Spleen (tissue), 11 donors: ENCODE measurements around the gene ZC3H8. TPM values are rescaled to one million over a fixed set of nuclear protein-coding genes. Genes with fewer than 3 reads are reported as not detected.

Experiments
- DNase-seq: peaks from one replicate; pipeline ENCODE4 v3.0.0-alpha.2; 2020
- H3K27ac ChIP-seq, 8 donors: fragments of 200-600 bp; sonication (generic) in 7 of 8; 1 replicate in 4 of 8; 2 replicates in 4 of 8; pipeline versions ENCODE4 v1.5.0 to v1.8.0; 2016 to 2021; ENCODE audit warnings: inconsistent platforms in 4 of 8, mild to moderate bottlenecking in 4 of 8, moderate library complexity in 1 of 8
- H3K27me3 ChIP-seq, 7 donors: fragments of 200-600 bp; sonication (generic) in 6 of 7; replicated peaks in 1 of 7; 1 replicate in 4 of 7; 2 replicates in 3 of 7; pipeline versions ENCODE4 v1.5.0 to v1.8.0; 2016 to 2021; ENCODE audit warnings: inconsistent platforms in 3 of 7, mild to moderate bottlenecking in 1 of 7
- H3K36me3 ChIP-seq, 6 donors: fragments of 200-600 bp; sonication (generic) in 5 of 6; 1 replicate in 4 of 6; 2 replicates in 2 of 6; pipeline versions ENCODE4 v1.5.0 to v1.8.0; 2016 to 2021; ENCODE audit warnings: inconsistent platforms in 2 of 6
- H3K4me1 ChIP-seq, 6 donors: fragments of 200-600 bp; sonication (generic) in 5 of 6; 1 replicate in 3 of 6; 2 replicates in 3 of 6; pipeline versions ENCODE4 v1.5.0 to v1.8.0; 2016 to 2021; ENCODE audit warnings: inconsistent platforms in 3 of 6
- H3K4me3 ChIP-seq, 8 donors: fragments of 200-600 bp; sonication (generic) in 7 of 8; 1 replicate in 4 of 8; 2 replicates in 4 of 8; pipeline versions ENCODE4 v1.5.0 to v1.8.0; 2016 to 2021; ENCODE audit warnings: inconsistent platforms in 4 of 8, mild to moderate bottlenecking in 4 of 8, moderate library complexity in 2 of 8
- H3K9me3 ChIP-seq, 8 donors: fragments of 200-600 bp; sonication (generic) in 7 of 8; 1 replicate in 4 of 8; 2 replicates in 4 of 8; pipeline versions ENCODE4 v1.5.0 to v1.8.0; 2016 to 2021; ENCODE audit warnings: inconsistent platforms in 4 of 8
- POLR2A ChIP-seq, 3 donors: fragments of 450-650 bp; IDR thresholded peaks; one replicate each; pipeline ENCODE4 v1.5.1; 2017; ENCODE audit warnings: antibody characterized with exemption in 3 of 3, mild to moderate bottlenecking in 1 of 3
- POLR2AphosphoS5 ChIP-seq, 3 donors: sonication (generic); formaldehyde crosslinking; IDR thresholded peaks; one replicate each; pipeline ENCODE4 v1.5.1; 2017; ENCODE audit warnings: antibody characterized with exemption in 3 of 3
- WGBS, 5 donors: extraction: QIAGEN DNeasy Blood & Tissue Kit in 3 of 5; methylation state at CpG; one replicate each; pipeline versions ENCODE4 v1.1.5 to v1.1.7; 2013 to 2018; 5-methylcytosine and 5-hydroxymethylcytosine counted together
- intact Hi-C: fragments of 100-400 bp; cut with DNase I; formaldehyde crosslinking; loops from one replicate; pipeline ENCODE4 v1.15.0; 2023; ENCODE audit warnings: low total_unique reads
- polyA plus RNA-seq, 3 donors: library from polyadenylated mRNA; stranded (reverse); fragments of 200-250 nt; gene quantifications; one replicate each; pipeline ENCODE4 v1.2.1, GENCODE V29; 2013
- total RNA-seq, 7 donors: library from RNA; depleted of rRNA in 3 of 7; stranded (reverse); fragments of >200 nt in 3 of 7; fragmentation: NEBNext Ultra II Directional in 4 of 7; extraction: Animal tissue kit (Norgen Biotek cat#: 25700) in 4 of 7; gene quantifications; one replicate each; pipeline versions ENCODE4 v1.1.0 to v1.2.1, GENCODE V29; 2016 to 2021
- TF ChIP-seq, protein P1 (sequence below), 11 experiments: fragments of 200-600 bp in 7 of 11; fragments of 450-650 bp in 4 of 11; sonication (generic) in 4 of 11; IDR thresholded peaks in 8 of 11; conservative IDR thresholded peaks in 3 of 11; 1 replicate in 7 of 11; 2 replicates in 4 of 11; pipeline versions ENCODE4 v1.4.0 to v1.8.0; 2016 to 2021; ENCODE audit warnings: antibody characterized with exemption in 11 of 11, inconsistent platforms in 4 of 11, mild to moderate bottlenecking in 1 of 11
- donor health status: healthy with polysubstance abuse.
- donor health status: DM: no; HTN: no; CAD: no; lungs with moderate emphysema.
- donor health status: DM: no; HTN: no; CAD: no.
- donor health status: Bipolar disorder and iron deficiency.
- donor health status: healthy.
- donor health status: DM: no; HTN: no; CAD: no.
- donor health status: DM: yes; HTN: yes; CAD: no.

ZC3H8 gene
- total and polyA plus RNA-seq, 10 donors: 5.7 to 70.5 (median 13.2) TPM

DNA sequence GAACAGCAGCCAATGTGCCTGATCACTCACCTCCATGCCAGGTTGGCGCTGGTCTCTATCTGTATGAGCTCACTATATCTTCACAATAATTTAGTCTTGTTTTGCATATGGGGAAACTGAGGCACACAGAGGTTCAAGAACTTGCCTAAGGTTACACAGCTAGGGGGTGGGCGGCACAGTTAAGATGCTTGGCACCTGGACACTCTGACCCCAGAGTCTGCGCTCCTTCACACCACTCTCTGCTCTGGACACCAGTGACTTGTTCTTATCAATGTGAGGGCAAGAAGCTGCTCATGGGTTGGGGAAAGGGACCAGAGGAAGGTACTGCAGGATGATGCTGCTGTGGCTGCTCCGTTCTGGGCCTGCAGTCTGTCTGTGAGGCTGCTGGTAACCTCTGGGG lies 89.5 kb downstream of the ZC3H8 start:
- Histone ChIP-seq H3K27me3 (no peaks in the 10 kb centered on the region), H3K4me1 (no peaks in the 10 kb centered on the region), H3K4me3 (no peak overlapping the region), H3K27ac (no peak overlapping the region), H3K9me3 (no peaks in the 10 kb centered on the region), H3K36me3 (no peaks in the 10 kb centered on the region)
- TF ChIP-seq, protein P1, sequence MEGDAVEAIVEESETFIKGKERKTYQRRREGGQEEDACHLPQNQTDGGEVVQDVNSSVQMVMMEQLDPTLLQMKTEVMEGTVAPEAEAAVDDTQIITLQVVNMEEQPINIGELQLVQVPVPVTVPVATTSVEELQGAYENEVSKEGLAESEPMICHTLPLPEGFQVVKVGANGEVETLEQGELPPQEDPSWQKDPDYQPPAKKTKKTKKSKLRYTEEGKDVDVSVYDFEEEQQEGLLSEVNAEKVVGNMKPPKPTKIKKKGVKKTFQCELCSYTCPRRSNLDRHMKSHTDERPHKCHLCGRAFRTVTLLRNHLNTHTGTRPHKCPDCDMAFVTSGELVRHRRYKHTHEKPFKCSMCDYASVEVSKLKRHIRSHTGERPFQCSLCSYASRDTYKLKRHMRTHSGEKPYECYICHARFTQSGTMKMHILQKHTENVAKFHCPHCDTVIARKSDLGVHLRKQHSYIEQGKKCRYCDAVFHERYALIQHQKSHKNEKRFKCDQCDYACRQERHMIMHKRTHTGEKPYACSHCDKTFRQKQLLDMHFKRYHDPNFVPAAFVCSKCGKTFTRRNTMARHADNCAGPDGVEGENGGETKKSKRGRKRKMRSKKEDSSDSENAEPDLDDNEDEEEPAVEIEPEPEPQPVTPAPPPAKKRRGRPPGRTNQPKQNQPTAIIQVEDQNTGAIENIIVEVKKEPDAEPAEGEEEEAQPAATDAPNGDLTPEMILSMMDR (IDR thresholded peaks at IDR 0.05 in 8 of 11, conservative IDR thresholded peaks at IDR 0.05 in 3 of 11): no peak
- TF ChIP-seq POLR2AphosphoS5 (IDR thresholded peaks at IDR 0.05) (no peak), POLR2A (IDR thresholded peaks at IDR 0.05) (no peak)
- intact Hi-C loops: no loop called here
- DNase-seq: no peak
- 94 to 100% (median 96%) methylated on average over 3 to 4 of the region's 4 CpGs for WGBS, 5 donors

DNA sequence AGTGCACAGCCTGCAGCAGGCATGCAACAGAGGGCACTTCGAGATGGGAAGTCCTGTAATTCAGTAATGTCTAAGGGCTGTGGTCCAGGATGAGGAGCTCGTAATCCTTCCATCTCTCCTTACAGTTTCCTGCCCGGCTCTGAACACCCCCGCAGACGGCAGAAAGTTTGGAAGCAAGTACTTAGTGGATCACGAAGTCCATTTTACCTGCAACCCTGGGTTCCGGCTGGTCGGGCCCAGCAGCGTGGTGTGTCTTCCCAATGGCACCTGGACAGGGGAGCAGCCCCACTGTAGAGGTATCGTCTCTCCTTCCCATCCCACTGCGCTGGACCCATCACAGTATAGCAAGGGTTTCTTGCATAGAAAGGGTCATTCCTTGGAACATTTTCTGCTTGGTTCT lies 90.0 kb downstream of the ZC3H8 start:
- Histone ChIP-seq H3K4me1 (no peaks in the 10 kb centered on the region), H3K27ac (no peak overlapping the region), H3K27me3 (no peaks in the 10 kb centered on the region), H3K36me3 (no peaks in the 10 kb centered on the region), H3K9me3 (no peaks in the 10 kb centered on the region), H3K4me3 (no peak overlapping the region)
- TF ChIP-seq POLR2AphosphoS5 (IDR thresholded peaks at IDR 0.05): no peak
- DNase-seq: no peak
- intact Hi-C loops: no loop called here
- 87 to 96% (median 95%) methylated on average over 11 of the region's 11 CpGs for WGBS, 5 donors

GRCh38 chr2:112163541-112163981 lies 91.3 kb downstream of the ZC3H8 start:
- no peak for DNase-seq

DNA sequence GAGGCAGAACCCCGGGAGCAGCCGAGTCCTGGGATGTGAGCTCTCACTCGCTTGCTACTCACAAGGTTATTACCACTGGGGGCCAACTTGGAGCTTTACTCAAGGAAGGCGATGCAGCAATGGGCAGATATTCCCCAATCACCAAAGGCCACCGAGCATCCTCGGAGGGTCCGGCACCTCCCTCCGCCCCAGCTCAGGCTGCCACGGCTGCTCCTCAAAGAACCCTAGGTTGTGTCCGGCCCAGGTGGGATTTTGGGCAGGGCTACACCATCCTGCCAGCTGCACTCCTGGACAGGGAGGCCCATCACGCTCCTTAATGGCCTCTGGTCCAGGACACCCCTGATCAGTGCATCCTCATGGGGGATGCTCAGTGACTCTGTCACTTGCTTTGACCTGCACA lies 91.9 kb downstream of the ZC3H8 start:
- Histone ChIP-seq H3K27me3 (no peaks in the 10 kb centered on the region), H3K4me1 (no peaks in the 10 kb centered on the region), H3K4me3 (no peak overlapping the region), H3K36me3 (no peaks in the 10 kb centered on the region), H3K27ac (no peak overlapping the region), H3K9me3 (no peaks in the 10 kb centered on the region)
- no peak for DNase-seq
- intact Hi-C loops: no loop called here
- 93 to 97% (median 96%) methylated on average over 11 of the region's 11 CpGs for WGBS, 5 donors
- TF ChIP-seq POLR2A (IDR thresholded peaks at IDR 0.05): no peak
- no peak for TF ChIP-seq POLR2AphosphoS5 (IDR thresholded peaks at IDR 0.05)
- TF ChIP-seq, protein P1 (IDR thresholded peaks at IDR 0.05 in 8 of 11, conservative IDR thresholded peaks at IDR 0.05 in 3 of 11): no peak

More at GRCh38 chr2:112163541-112163981, 91.3 kb downstream of the ZC3H8 start:
- Histone ChIP-seq H3K4me1 (no peaks in the 10 kb centered on the region), H3K36me3 (no peaks in the 10 kb centered on the region), H3K27ac (no peak overlapping the region), H3K4me3 (no peak overlapping the region), H3K27me3 (no peaks in the 10 kb centered on the region), H3K9me3 (no peaks in the 10 kb centered on the region)
- intact Hi-C loops: no loop called here
- 87 to 90% (median 88%) methylated on average over 9 of the region's 9 CpGs for WGBS, 5 donors
- no peak for TF ChIP-seq POLR2A (IDR thresholded peaks at IDR 0.05)
- TF ChIP-seq, protein P1 (IDR thresholded peaks at IDR 0.05 in 8 of 11, conservative IDR thresholded peaks at IDR 0.05 in 3 of 11): no peak
- no peak for TF ChIP-seq POLR2AphosphoS5 (IDR thresholded peaks at IDR 0.05)

DNA sequence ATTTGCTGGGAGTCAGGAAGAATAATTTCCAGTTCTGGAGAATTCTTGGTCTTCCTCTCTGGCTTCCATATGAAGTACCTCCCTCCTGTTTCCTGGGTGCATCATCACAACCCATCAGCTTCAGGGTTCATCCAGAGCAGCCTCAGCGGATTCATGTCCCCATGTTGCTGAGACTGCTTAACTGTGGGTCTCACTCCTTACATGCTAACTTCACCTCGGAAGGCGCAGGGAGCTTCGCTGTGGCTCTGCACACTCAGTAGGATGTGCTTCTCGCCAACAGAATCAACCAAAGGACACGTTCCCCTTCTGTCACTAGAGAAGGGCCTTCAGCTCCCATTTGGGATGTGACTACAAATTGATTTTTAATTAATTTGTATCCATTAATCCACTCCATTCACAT lies 92.5 kb downstream of the ZC3H8 start:
- 87 to 97% (median 94%) methylated on average over 6 of the region's 6 CpGs for WGBS, 5 donors
- TF ChIP-seq POLR2A (IDR thresholded peaks at IDR 0.05): no peak
- TF ChIP-seq, protein P1 (IDR thresholded peaks at IDR 0.05 in 8 of 11, conservative IDR thresholded peaks at IDR 0.05 in 3 of 11): no peak
- TF ChIP-seq POLR2AphosphoS5 (IDR thresholded peaks at IDR 0.05): no peak
- no peak for DNase-seq
- Histone ChIP-seq H3K4me1 (no peaks in the 10 kb centered on the region), H3K27ac (no peak overlapping the region), H3K27me3 (no peaks in the 10 kb centered on the region), H3K9me3 (no peaks in the 10 kb centered on the region), H3K4me3 (no peak overlapping the region), H3K36me3 (no peaks in the 10 kb centered on the region)
- intact Hi-C loops: no loop called here
